Fibroblast of skin of right biceps (primary cell): ENCODE data around the gene SNRPB.

Source experiments
- DNase-seq: peaks from one replicate; pipeline ENCODE4 v3.0.0-alpha.2; 2013

The SNRPB gene

DNA sequence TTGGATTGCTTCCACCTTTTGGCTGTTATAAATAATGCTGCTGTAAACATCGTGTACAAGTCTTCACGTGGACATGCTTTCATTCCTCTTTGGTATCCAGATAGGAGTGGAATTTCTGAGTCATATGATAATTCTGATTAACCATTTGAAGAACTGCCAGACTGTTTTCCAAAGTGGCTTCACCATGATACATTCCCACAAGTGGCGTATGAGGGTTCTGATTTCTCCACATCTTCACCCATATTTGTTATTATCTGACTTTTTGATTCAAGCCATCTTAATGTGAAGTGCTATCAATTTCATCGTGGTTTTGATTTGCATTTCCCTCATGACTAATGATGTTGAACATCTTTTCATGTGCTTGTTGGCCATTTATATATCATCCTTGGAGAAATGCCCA, 2.9 kb upstream of the SNRPB start:
- peak; percentile 89 for DNase-seq

- peak; percentile 66 for DNase-seq
These were observed 582 bp downstream of the SNRPB start for GRCh38 chr20:2469991-2470422.

DNA sequence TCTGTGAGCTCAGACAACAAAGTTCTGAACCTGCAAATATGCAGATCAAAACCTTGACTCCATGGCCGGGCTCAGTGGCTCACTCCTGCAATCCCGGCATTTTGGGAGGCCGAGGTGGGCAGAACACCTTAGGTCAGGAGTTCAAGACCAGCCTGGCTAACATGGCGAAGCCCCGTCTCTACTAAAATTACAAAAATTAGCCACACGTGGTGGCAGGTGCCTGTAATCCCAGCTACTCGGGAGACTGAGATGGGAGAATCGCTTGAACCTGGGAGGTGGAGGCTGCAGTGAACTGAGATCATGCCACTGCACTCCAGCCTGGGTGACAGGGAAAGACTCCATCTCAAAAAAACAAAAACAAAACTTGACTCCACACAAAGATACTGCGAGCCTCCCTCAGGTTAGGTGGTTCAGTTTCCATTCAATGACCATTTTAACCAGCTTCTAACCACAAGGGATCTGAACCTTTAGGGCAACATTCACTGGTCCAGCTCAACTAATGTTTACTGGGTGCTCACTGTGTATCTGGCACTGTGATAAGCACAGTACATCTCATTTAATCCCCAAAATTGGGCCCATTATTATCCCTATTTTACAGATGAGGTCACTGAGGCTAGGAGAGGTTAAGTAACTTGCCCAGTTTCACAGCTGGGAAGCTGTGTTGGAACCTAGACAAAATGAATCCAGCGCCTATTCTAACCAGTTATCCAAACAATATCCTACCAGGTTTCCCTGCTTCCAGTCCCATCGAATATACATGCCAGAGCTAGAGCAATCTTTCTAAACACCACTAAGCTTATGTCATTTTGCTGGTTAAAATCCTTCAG, 1.8 kb downstream of the SNRPB start:
- DNase-seq = peak; percentile 8

- DNase-seq = no peak
These were observed 3.2 kb downstream of the SNRPB start for GRCh38 chr20:2467412-2467811.

DNA sequence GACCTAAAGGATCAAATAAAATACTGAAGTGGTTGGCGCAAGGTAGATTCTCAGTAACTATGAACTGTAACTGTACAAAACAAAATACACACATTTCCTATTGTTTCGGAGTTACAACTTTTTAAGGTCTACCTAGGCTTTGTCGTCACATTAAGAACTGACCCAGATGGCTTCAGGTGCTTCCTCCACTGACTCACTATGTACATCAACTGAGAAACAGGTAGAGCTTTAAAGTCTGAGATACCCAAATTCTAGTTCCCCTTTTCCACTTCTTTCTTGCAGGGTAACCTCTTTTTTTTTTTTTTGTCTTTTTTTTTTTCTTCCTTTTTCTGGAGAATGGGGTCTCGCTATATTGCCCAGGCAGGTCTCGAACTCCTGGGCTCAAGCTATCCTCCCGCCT, 5.5 kb downstream of the SNRPB start:
- no peak for DNase-seq

GRCh38 chr20:2463616-2464365, 6.8 kb downstream of the SNRPB start:
- no peak for DNase-seq

DNA sequence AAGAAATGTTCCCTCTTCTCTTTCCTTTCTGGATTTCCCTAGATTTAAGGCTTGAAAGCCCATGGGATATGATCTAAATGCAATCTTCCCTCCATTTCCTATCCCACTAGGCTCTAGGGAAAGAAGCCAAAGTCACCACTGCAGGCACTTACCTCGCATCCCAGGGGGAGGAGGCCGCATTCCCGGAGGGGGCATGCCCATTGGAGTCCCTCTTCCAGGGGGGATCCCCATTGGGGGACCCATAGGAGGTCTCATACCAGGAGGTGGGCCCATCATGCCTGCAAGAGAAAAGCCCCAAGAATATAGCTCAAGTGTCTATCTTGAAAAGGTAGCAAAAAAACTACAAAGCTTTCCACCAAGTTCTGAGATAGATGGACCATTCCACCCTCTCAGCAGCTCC, 8.1 kb downstream of the SNRPB start:
- DNase-seq = no peak

DNA sequence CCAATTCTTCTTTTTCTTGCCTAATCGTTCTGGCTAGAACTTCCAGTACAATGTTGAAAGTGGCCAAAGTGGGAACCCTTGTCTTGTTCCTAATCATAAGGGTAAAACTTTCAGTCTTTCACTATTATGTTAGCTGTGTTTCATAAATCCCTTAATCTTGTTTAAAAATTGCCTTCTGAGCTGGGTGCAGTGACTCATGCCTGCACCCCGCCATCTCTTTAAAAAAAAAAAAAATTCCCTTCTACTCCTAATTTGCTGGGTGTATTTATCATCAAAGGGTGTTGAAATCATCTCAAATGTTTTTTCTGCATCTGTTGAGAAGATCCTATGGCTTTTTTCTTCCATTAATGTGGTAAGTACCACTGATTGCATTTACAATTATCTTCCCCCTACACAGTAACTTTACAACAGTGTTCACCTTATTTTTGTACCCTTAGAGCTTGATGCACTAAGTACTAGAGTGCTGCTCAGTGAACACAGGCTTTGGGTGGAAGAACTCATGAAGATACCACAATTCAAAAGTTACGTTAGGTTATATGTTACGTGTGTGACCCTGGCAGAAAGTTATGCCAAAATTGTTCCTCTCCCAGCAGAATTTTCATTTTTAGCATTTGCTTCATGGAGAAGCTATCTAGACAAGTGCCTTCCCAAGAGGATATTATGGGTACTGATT, 9.7 kb downstream of the SNRPB start:
- no peak for DNase-seq

DNA sequence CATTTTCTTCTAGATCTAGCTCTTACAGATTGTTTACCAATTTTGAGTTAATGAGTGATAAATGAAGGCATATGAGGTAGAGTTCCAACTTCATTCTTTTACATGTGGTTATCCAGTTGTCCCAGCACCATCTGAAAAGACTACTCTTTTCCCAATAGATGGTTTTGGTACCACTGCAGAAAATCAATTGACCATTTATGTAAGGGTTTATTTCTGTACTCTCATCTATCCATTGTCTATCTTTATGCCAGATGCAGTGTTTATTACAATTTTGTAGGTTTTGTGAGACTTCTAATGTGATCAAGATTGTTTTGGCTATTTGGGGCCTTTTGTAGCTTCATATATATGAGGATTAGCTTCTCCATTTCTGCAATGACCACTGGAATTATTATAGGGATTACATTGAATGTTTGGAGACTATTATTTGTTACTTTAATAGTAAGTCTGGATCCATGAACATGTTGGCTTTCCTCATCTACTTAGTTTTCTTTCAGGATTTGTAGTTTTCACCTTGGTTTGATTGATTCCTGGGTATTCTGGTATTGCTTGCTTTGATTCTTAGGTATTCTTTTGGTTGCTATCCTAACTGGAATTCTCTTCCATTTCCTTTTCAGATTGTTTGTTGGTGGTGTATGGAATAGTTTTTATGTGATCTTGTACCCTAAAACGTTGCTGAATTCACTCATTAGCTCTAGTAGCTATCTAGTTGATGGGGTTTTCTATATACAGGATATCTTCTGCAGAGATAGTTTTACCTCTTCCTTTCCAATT, 10.4 kb downstream of the SNRPB start:
- DNase-seq = no peak

- no peak for DNase-seq
These were observed 11.6 kb downstream of the SNRPB start for GRCh38 chr20:2458919-2459499.

- DNase-seq = no peak
These were observed 14.7 kb downstream of the SNRPB start for GRCh38 chr20:2455771-2456497.

GRCh38 chr20:2453792-2454191, 16.8 kb downstream of the SNRPB start:
- DNase-seq = no peak

DNA sequence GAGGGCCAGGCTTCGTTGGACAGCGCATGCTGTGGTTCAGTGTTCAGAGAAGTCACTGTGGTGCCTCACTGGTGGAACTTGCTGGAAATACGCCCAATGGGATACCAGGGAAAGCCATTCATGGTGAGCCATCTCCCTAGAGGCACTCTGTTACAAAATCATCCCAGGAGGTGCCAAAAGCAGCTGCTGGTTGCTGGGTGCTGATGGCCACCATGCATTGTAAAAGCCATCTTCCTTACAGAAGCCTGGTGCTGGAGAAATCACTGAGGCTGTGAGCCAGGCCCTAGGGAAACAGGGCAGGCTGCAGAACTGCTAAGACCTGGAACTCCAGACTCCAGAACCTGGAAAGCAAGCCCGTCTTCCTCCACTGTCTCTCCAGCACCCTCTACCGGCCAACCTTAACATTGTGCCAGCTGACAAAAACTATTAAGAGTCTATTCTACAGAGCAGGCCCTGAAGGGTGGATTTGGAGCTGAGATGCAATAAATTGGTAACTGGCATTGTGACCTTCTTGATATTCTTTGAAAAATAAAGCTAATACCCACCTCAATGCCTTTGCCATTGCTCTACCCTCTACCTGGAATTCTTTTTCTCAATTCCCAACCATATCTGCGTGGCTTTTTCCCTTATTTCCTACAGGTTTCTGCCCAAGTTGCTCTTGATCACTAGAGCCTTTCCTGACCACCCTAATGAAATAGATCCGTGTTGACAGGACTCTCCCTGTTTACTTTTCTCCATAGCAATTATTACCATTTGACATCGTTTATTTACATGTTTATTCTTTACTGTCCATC, 18.5 kb downstream of the SNRPB start:
- DNase-seq = peak; percentile 63

- no peak for DNase-seq
These were observed 19.2 kb downstream of the SNRPB start for GRCh38 chr20:2451422-2451821.

DNA sequence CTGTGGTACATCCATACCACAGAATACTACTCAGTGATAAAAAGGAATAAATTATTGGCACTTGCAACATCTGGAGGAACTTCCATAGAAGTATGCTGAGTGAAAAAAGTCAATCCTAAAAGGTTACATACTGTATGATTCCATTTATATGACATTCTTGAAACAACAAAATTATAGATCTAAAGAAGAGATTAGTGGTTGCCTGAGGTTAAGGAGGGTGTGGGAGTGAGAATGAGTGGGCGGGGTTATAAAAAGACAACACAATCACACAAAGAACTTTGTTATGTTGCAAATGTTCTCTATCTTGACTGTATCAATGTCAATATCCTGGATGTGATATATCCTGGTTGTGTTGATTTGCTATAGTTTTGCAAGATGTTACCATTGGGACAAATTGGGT, 21.2 kb downstream of the SNRPB start:
- DNase-seq = no peak

GRCh38 chr20:2446845-2447244, 23.7 kb downstream of the SNRPB start:
- no peak for DNase-seq

GRCh38 chr20:2431185-2431584, 39.4 kb downstream of the SNRPB start:
- no peak for DNase-seq

DNA sequence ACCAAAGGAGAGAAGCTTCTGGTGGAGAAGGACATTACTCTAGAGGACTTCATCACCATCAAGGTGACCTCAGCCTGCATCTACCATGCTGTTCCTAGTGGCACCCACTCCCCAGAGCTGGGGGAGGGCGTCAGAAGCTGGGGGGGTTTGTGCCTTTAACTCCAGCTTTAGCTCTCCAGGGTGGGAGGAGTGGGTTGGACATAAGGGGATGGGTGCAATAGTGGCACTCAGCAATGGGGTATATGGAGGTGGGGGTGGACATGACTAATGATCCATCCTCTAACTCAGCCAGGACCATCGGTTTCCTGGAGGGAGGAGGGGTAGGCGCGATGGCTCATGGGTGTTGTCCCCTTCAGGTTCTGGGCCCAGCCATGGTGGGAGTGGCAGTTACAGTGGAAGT, 40.1 kb downstream of the SNRPB start:
- DNase-seq = no peak

DNA sequence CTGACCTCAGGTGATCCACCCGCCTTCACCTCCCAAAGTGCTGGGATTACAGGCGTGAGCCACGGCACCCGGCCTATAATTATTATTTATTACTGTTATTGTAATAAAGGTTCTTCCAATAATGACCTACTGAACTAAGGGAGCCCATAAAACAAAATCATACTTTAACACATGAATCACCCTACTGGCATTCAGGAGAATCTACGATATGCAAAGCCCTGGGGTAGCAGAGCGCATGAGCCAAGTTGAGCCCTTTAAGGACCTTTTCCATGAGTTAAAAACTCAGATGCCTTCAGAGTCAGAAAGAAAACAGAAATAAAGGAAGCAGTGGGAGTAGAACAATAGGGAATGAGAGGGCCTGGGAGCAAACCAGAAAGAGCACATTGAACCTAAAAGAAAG, 41.5 kb downstream of the SNRPB start:
- DNase-seq = no peak

DNA sequence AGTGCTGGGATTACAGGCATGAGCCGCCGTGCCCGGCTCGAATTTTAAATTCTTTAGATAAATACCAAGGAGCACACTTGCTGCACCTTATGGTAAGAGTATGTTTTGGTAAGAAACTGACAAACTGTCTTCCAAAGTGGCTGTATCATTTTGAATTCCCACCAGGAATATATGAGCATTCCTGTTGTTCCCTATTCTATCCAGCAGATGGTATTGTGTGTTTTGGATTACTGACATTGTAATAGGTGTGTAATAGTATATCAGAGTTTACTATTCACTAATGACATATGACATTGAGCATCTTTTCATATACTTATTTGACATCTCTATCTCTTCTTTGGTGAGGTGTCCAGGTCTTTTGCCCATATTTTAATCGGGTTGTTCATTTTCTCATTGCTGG, 49.3 kb downstream of the SNRPB start:
- DNase-seq = no peak

DNA sequence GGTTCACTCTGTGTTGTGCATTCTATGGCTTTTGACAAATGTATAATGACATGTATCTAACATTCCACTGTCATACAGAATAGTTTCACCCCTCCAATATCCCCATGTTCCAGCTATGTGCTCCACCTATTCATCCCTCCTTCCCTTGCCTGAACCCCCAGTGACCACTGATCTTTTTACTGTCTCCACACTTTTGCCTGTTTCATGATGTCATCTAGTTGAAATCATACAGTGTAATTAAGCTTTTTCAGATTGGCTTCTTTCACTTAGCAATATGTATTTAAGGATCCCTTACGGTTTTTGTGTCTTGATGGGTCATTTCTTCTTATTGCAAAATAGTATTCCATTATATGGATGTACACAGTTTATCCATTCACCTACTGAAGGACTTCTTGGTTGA, 50.1 kb downstream of the SNRPB start:
- DNase-seq = no peak
